Measurements from ENCODE around the gene IKZF3. TPM values are rescaled to one million over a fixed set of nuclear protein-coding genes. Genes with fewer than 3 reads are reported as not detected.
A peak's percentile ranks its signal among the peaks of the same experiment; 100 is the strongest.

The IKZF3 gene
- total and polyA plus RNA-seq, 4 experiments from 2014 or later = 3.2 to 118 (median 102) TPM

- no peak for DNase-seq
- Mint-ChIP-seq H3K27ac (peak overlapping the region; percentile 96 to 100 (median 98)), H3K9me3 (no peaks in the 10 kb centered on the region), H3K4me3 (peak overlapping the region; percentile 66 to 97 (median 82)), H3K36me3 (peaks cover 6 to 27% of the 10 kb centered on the region in 2 donors), H3K27me3 (no peaks in the 10 kb centered on the region), H3K4me1 (peaks cover 50 to 71% (median 60%) of the 10 kb centered on the region in 4 donors)
- H3K4me1 ChIP-seq (ENCODE audit: insufficient read depth, low read length) = peaks cover 66% of the 10 kb centered on the region
- intact Hi-C loops (cut with micrococcal nuclease) = loop anchor here (1.0 to 10.0 kb wide), 2 partner anchors 14 to 198 kb away; no protein-coding TSS in a partner anchor
- H3K36me3 ChIP-seq (ENCODE audit: insufficient read depth, low read length) = no peaks in the 10 kb centered on the region
- POLR2A ChIA-PET (ENCODE audit: partially characterized antibody) = interaction anchor here (1.1 to 8.1 kb wide), 19 partner anchors 7 to 170 kb away, joined by 3 to 99 read pairs (median 19); partner anchors contain the start of genes IKZF3, LRRC3C, MIEN1 and ORMDL3
- no peaks in the 10 kb centered on the region for H3K9me3 ChIP-seq (ENCODE audit: control insufficient read depth in 1 of 2, low read length in 2 of 2)
- H3K4me3 ChIP-seq (ENCODE audit: low read length in 2 of 2) = no peak overlapping the region
- peak overlapping the region; percentile 90 for H3K27ac ChIP-seq (ENCODE audit: low read depth, low read length)
- CTCF ChIA-PET (ENCODE audit: partially characterized antibody) = interaction anchor here (0.7 to 7.0 kb wide), 11 partner anchors 13 to 134 kb away, joined by 3 to 68 read pairs (median 4); partner anchors contain the start of gene IKZF3
- H3K27me3 ChIP-seq (ENCODE audit: insufficient read depth, low read length) = no peaks in the 10 kb centered on the region
These were observed 107.6 kb downstream of the IKZF3 start for GRCh38 chr17:39756380-39757079.

GRCh38 chr17:39755554-39756379 is 108.3 kb downstream of the IKZF3 start:
- peak; percentile 62 to 88 (median 67) for DNase-seq
- ChIA-PET CTCF (ENCODE audit: partially characterized antibody) (interaction anchor here (0.7 to 7.0 kb wide), 15 partner anchors 14 to 139 kb away, joined by 3 to 68 read pairs (median 4); partner anchors contain the start of gene IKZF3), POLR2A (ENCODE audit: partially characterized antibody) (interaction anchor here (0.7 to 8.1 kb wide), 27 partner anchors 8 to 224 kb away, joined by 3 to 99 read pairs (median 10); partner anchors contain the start of genes IKZF3, LRRC3C, MIEN1 and ORMDL3)
- Histone ChIP-seq H3K9me3 (ENCODE audit: control insufficient read depth in 1 of 2, low read length in 2 of 2) (no peaks in the 10 kb centered on the region), H3K27ac (ENCODE audit: low read depth, low read length) (peak overlapping the region; percentile 90), H3K4me3 (ENCODE audit: low read length in 2 of 2) (peak overlapping the region; percentile 42 to 67), H3K36me3 (ENCODE audit: insufficient read depth, low read length) (no peaks in the 10 kb centered on the region), H3K27me3 (ENCODE audit: insufficient read depth, low read length) (no peaks in the 10 kb centered on the region), H3K4me1 (ENCODE audit: insufficient read depth, low read length) (peaks cover 63% of the 10 kb centered on the region)
- intact Hi-C loops (cut with micrococcal nuclease) = loop anchor here (1.0 to 10.0 kb wide), 5 partner anchors 15 to 225 kb away; partner anchors contain the start of gene PSMD3
- Mint-ChIP-seq H3K36me3 (peaks cover 2 to 22% of the 10 kb centered on the region in 2 donors), H3K4me1 (peaks cover 49 to 67% (median 55%) of the 10 kb centered on the region in 4 donors), H3K27me3 (no peaks in the 10 kb centered on the region), H3K4me3 (peak overlapping the region; percentile 66 to 97 (median 86)), H3K27ac (peak overlapping the region; percentile 96 to 100 (median 98)), H3K9me3 (no peaks in the 10 kb centered on the region)

GRCh38 chr17:39754958-39755553 is 109.1 kb downstream of the IKZF3 start:
- DNase-seq = no peak
- POLR2A ChIA-PET (ENCODE audit: partially characterized antibody) = interaction anchor here (0.7 to 8.1 kb wide), 28 partner anchors 9 to 225 kb away, joined by 3 to 99 read pairs (median 10); partner anchors contain the start of genes IKZF3, LRRC3C, MIEN1 and ORMDL3
- no peaks in the 10 kb centered on the region for H3K27me3 ChIP-seq (ENCODE audit: insufficient read depth, low read length)
- H3K9me3 Mint-ChIP-seq = no peaks in the 10 kb centered on the region
- H3K36me3 Mint-ChIP-seq = peaks cover 0 to 19% of the 10 kb centered on the region in 2 donors
- peaks cover 63% of the 10 kb centered on the region for H3K4me1 ChIP-seq (ENCODE audit: insufficient read depth, low read length)
- H3K9me3 ChIP-seq (ENCODE audit: control insufficient read depth in 1 of 2, low read length in 2 of 2) = no peaks in the 10 kb centered on the region
- intact Hi-C loops (cut with micrococcal nuclease) = loop anchor here (1.0 to 10.0 kb wide), 12 partner anchors 23 to 294 kb away; partner anchors contain the start of genes CDK12, IKZF3, LRRC3C and MIEN1
- CTCF ChIA-PET (ENCODE audit: partially characterized antibody) = interaction anchor here (0.8 to 7.0 kb wide), 15 partner anchors 10 to 140 kb away, joined by 3 to 68 read pairs (median 4); partner anchors contain the start of genes IKZF3 and MIEN1
- peak overlapping the region; percentile 96 to 100 (median 98) for H3K27ac Mint-ChIP-seq
- H3K27ac ChIP-seq (ENCODE audit: low read depth, low read length) = peak overlapping the region; percentile 90
- H3K4me3 ChIP-seq (ENCODE audit: low read length in 2 of 2) = peak overlapping the region; percentile 42 to 67
- H3K36me3 ChIP-seq (ENCODE audit: insufficient read depth, low read length) = no peaks in the 10 kb centered on the region
- H3K4me3 Mint-ChIP-seq = peak overlapping the region; percentile 66 to 97 (median 86)
- no peaks in the 10 kb centered on the region for H3K27me3 Mint-ChIP-seq
- peaks cover 49 to 67% (median 55%) of the 10 kb centered on the region in 4 donors for H3K4me1 Mint-ChIP-seq

- peaks cover 0 to 14% of the 10 kb centered on the region in 2 donors for H3K36me3 Mint-ChIP-seq
- Histone ChIP-seq H3K27me3 (ENCODE audit: insufficient read depth, low read length) (no peaks in the 10 kb centered on the region), H3K4me3 (ENCODE audit: low read length in 2 of 2) (peak overlapping the region; percentile 36 to 67), H3K36me3 (ENCODE audit: insufficient read depth, low read length) (no peaks in the 10 kb centered on the region), H3K4me1 (ENCODE audit: insufficient read depth, low read length) (peaks cover 57% of the 10 kb centered on the region), H3K27ac (ENCODE audit: low read depth, low read length) (peak overlapping the region; percentile 90), H3K9me3 (ENCODE audit: control insufficient read depth in 1 of 2, low read length in 2 of 2) (no peaks in the 10 kb centered on the region)
- H3K9me3 Mint-ChIP-seq = no peaks in the 10 kb centered on the region
- H3K4me1 Mint-ChIP-seq = peaks cover 44 to 61% (median 53%) of the 10 kb centered on the region in 4 donors
- peak overlapping the region; percentile 67 to 97 (median 81) for H3K4me3 Mint-ChIP-seq
- POLR2A ChIA-PET (ENCODE audit: partially characterized antibody) = interaction anchor here (0.7 to 8.1 kb wide), 28 partner anchors 9 to 226 kb away, joined by 3 to 99 read pairs (median 10); partner anchors contain the start of genes IKZF3, LRRC3C, MIEN1 and ORMDL3
- intact Hi-C loops (cut with micrococcal nuclease) = loop anchor here (1.0 to 10.0 kb wide), 12 partner anchors 24 to 293 kb away; partner anchors contain the start of genes CDK12, IKZF3, LRRC3C and MIEN1
- peak overlapping the region; percentile 96 to 100 (median 98) for H3K27ac Mint-ChIP-seq
- CTCF ChIA-PET (ENCODE audit: partially characterized antibody) = interaction anchor here (0.6 to 7.0 kb wide), 20 partner anchors 9 to 207 kb away, joined by 3 to 68 read pairs (median 5); partner anchors contain the start of genes IKZF3 and MIEN1
- DNase-seq = peak; percentile 96 to 99 (median 99)
- no peaks in the 10 kb centered on the region for H3K27me3 Mint-ChIP-seq
These were observed 109.8 kb downstream of the IKZF3 start for GRCh38 chr17:39754161-39754957.

- H3K4me1 ChIP-seq (ENCODE audit: insufficient read depth, low read length) = peaks cover 50% of the 10 kb centered on the region
- peak overlapping the region; percentile 76 to 84 (median 81) for H3K4me3 Mint-ChIP-seq
- H3K4me3 ChIP-seq (ENCODE audit: low read length in 2 of 2) = peak overlapping the region in 1 of 2 donors; percentile 61
- H3K27ac Mint-ChIP-seq = peak overlapping the region; percentile 90 to 98 (median 94)
- H3K27ac ChIP-seq (ENCODE audit: low read depth, low read length) = peak overlapping the region; percentile 90
- peaks cover 0 to 11% of the 10 kb centered on the region in 2 donors for H3K36me3 Mint-ChIP-seq
- H3K27me3 Mint-ChIP-seq = no peaks in the 10 kb centered on the region
- no peaks in the 10 kb centered on the region for H3K9me3 Mint-ChIP-seq
- H3K9me3 ChIP-seq (ENCODE audit: control insufficient read depth in 1 of 2, low read length in 2 of 2) = no peaks in the 10 kb centered on the region
- H3K36me3 ChIP-seq (ENCODE audit: insufficient read depth, low read length) = no peaks in the 10 kb centered on the region
- peak in 1 of 5 donors; percentile 55 for DNase-seq
- H3K27me3 ChIP-seq (ENCODE audit: insufficient read depth, low read length) = no peaks in the 10 kb centered on the region
- ChIA-PET CTCF (ENCODE audit: partially characterized antibody) (interaction anchor here (0.6 to 7.0 kb wide), 21 partner anchors 10 to 585 kb away, joined by 3 to 68 read pairs (median 4); partner anchors contain the start of gene MIEN1), POLR2A (ENCODE audit: partially characterized antibody) (interaction anchor here (0.7 to 8.1 kb wide), 22 partner anchors 9 to 870 kb away, joined by 3 to 99 read pairs (median 6); partner anchors contain the start of genes IKZF3, LRRC3C, MIEN1 and ORMDL3)
- peaks cover 40 to 56% (median 47%) of the 10 kb centered on the region in 4 donors for H3K4me1 Mint-ChIP-seq
- intact Hi-C loops (cut with micrococcal nuclease) = loop anchor here (1.0 to 10.0 kb wide), 12 partner anchors 23 to 292 kb away; partner anchors contain the start of genes CDK12, IKZF3, LRRC3C and MIEN1
These were observed 110.5 kb downstream of the IKZF3 start for GRCh38 chr17:39753514-39754160.

Data from CD4-positive, alpha-beta memory T cell (primary cell).